NB4 (cell line): ENCODE data around the gene ROR2.

Experiments
- MYC ChIP-seq: IDR thresholded peaks from 2 replicates; pipeline ENCODE4 v1.6.1; 2011; ENCODE audit warnings: low read depth, low read length
- POLR2A ChIP-seq: IDR thresholded peaks from 2 replicates; pipeline ENCODE4 v1.6.1; 2011; ENCODE audit warnings: mild to moderate bottlenecking; ENCODE audit not compliant: insufficient read length; ENCODE audit errors: extremely low read depth
- TF ChIP-seq, protein P1 (sequence below): IDR thresholded peaks from one replicate; pipeline ENCODE4 v1.5.1; 2012; ENCODE audit warnings: low read depth, low read length
- TF ChIP-seq, protein P2 (sequence below): IDR thresholded peaks from 2 replicates; pipeline ENCODE4 v1.6.1; 2011; ENCODE audit warnings: low read depth, low read length

DNA sequence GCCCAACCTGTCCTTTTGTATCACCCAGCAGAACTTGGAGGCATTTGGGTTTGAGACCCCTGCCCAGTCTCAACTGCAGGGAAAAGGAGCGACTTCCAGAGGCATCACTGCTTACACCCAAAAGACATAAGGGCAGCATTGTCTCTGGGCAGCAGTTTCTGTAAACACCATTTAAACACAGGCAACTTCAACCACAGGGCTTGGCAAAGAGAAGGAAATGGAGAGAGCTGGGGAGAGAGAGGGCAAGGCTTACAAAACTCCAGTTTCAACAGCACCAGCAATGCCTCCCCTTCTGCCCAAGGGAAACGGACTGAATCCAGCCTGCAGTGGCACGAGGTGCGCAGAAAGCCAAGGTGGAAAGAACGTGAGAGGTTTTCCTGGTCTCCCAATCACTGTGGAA is 147.6 kb downstream of the ROR2 start:
- TF ChIP-seq MYC: no peak
- TF ChIP-seq, protein P1, sequence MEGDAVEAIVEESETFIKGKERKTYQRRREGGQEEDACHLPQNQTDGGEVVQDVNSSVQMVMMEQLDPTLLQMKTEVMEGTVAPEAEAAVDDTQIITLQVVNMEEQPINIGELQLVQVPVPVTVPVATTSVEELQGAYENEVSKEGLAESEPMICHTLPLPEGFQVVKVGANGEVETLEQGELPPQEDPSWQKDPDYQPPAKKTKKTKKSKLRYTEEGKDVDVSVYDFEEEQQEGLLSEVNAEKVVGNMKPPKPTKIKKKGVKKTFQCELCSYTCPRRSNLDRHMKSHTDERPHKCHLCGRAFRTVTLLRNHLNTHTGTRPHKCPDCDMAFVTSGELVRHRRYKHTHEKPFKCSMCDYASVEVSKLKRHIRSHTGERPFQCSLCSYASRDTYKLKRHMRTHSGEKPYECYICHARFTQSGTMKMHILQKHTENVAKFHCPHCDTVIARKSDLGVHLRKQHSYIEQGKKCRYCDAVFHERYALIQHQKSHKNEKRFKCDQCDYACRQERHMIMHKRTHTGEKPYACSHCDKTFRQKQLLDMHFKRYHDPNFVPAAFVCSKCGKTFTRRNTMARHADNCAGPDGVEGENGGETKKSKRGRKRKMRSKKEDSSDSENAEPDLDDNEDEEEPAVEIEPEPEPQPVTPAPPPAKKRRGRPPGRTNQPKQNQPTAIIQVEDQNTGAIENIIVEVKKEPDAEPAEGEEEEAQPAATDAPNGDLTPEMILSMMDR: no peak
- TF ChIP-seq POLR2A: no peak
- TF ChIP-seq, protein P2, sequence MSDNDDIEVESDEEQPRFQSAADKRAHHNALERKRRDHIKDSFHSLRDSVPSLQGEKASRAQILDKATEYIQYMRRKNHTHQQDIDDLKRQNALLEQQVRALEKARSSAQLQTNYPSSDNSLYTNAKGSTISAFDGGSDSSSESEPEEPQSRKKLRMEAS: no peak
